Measurements from ENCODE around the gene GMEB2.
"Not testable (repeated sequence)": the region's sequence is repeated elsewhere in the genome, so short reads cannot be mapped to it uniquely, and the experiment has no call there.

GMEB2 gene

GRCh38 chr20:63656451-63656850, 29.6 kb upstream of the GMEB2 start:
- no peak overlapping the region for H3K4me3 ChIP-seq (ENCODE audit: low read depth, low read length)
- no peak for TF ChIP-seq CTCF (IDR thresholded peaks at IDR 0.05; ENCODE audit: borderline replicate concordance, insufficient read depth, low read depth, low read length)

DNA sequence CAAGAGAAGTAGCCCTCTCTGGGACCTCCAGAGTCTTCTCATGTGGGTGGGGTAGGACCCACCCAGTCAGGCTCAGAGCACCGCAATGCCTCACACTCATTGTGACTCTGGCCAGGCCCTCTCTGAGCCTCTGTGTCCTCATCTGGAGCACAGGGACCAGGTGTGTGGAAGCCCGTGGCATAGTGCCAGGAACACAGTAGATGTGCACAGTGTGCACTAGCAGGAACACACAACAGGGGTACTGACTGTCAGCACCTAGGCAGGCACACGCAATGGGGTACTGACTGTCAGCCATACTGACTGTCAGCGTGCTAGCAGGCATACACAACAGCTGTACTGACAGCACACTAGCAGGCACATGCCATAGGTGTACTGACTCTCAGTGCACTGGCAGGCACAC, 28.3 kb upstream of the GMEB2 start:
- TF ChIP-seq CTCF (IDR thresholded peaks at IDR 0.05; ENCODE audit: borderline replicate concordance, insufficient read depth, low read depth, low read length): no peak
- H3K4me3 ChIP-seq (ENCODE audit: low read depth, low read length): no peak overlapping the region

DNA sequence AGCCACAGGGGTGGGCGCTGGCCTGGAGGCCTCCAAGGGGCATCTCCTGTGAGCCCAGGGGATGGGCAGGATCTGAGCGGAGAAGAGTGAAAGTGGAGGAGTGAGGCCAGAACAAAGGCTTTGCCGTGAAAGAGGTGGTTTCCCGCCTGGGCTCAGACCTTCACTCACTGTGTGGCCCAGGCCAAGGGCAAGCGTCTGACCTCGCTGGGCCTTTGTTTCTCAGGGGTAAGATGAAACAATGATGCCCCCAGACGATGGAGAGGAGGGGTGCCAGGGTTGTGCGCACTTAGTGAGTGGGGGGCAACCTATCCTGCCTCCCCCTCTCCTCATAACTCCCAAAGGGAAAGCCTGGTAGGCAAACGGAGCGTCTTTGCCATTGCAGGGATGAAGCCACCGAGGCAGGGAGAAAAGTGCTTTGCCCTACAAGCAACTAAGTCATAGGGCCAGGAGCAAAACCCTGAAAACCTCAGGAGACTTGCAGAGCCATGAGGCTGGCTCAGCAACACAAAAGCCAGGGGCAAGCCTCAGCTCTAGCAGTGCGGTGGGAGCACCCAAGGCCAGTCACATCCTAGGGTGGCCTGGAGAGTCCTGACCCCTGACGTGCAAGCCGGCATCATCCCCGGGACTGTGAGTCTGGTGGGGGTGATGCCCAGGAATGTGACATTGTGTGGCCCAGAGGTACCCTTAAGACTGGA, 27.2 kb upstream of the GMEB2 start:
- no peak overlapping the region for H3K4me3 ChIP-seq (ENCODE audit: low read depth, low read length)
- no peak for TF ChIP-seq CTCF (IDR thresholded peaks at IDR 0.05; ENCODE audit: borderline replicate concordance, insufficient read depth, low read depth, low read length)

- H3K4me3 ChIP-seq (ENCODE audit: low read depth, low read length): no peak within 1 kb of the TSS
- no peak for TF ChIP-seq CTCF (IDR thresholded peaks at IDR 0.05; ENCODE audit: borderline replicate concordance, insufficient read depth, low read depth, low read length)
These were observed 26.4 kb upstream of the GMEB2 start, which contains the start of gene STMN3 for GRCh38 chr20:63653041-63653973. STMN3 (minus strand) TSS chr20:63653424; CDS start chr20:63653345, 79 bp downstream.

DNA sequence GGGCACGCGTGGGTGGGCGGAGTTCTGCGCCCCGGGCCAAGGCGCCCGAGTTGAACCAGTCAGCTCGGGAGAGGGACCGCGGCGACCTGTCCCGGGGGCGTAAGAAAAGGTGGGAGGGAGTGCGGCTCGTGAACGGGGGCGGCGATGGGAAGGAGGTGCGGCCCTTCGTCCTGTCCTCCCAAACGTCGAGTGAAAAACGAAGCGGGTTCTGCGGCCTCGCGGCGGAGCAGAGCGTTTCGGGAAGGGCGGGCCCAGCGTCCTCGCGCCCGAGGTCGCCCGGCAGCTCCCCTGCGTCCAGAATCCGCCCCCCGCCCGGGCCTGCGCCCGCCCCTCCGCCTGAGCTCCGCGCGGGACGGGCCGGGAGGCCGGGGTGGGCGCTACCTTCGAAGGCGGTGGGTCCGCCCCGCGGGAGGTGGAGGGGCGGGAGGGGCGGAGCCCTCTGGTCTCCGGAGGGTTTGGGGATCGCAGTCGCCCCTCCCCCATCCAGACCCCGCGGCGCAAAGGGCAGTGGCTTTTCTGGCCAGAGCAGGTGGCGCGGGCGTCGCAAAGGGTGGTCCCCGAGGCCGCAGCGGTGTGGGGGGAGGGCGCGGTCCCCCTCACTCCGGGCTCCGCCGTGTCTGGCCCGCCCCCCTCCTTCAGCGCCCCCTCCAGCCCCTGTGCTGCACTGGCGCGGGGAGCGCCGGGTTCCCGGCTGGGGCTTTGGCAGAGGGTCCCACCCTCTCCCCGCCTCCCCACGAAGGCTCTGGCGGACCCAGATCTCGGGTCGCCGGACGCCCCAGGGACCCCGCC, 25.5 kb upstream of the GMEB2 start:
- H3K4me3 ChIP-seq (ENCODE audit: low read depth, low read length): no peak overlapping the region
- TF ChIP-seq CTCF (IDR thresholded peaks at IDR 0.05; ENCODE audit: borderline replicate concordance, insufficient read depth, low read depth, low read length): no peak

DNA sequence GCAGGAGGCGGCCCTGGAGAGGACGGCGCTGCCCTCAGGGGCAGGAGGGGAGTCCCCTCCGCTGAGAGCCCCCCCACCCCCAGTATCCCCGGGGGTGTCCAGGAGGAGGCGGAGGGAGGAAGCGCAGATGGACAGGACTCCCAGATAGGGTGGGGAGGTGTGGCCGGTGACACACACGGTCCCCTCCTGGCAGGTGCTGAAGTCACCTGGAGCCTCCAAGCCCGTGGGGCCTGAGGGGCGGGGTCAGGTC, 25.0 kb upstream of the GMEB2 start:
- no peak for TF ChIP-seq CTCF (IDR thresholded peaks at IDR 0.05; ENCODE audit: borderline replicate concordance, insufficient read depth, low read depth, low read length)
- no peak overlapping the region for H3K4me3 ChIP-seq (ENCODE audit: low read depth, low read length)

GRCh38 chr20:63650486-63650885, 23.6 kb upstream of the GMEB2 start:
- H3K4me3 ChIP-seq (ENCODE audit: low read depth, low read length): not testable (repeated sequence)
